Endothelial cell of umbilical vein (primary cell): ENCODE data around the gene WDR31.

Source experiments
- POLR2A ChIP-seq: IDR thresholded peaks from 2 replicates; pipeline ENCODE4 v1.6.1; 2012; ENCODE audit warnings: low read depth, mild to moderate bottlenecking, control low read depth, low read length
- POLR2AphosphoS5 ChIP-seq: IDR thresholded peaks from 2 replicates; pipeline ENCODE4 v1.6.1; 2012; ENCODE audit warnings: low read depth, mild to moderate bottlenecking, control low read depth, low read length, moderate library complexity; ENCODE audit not compliant: insufficient read depth
- TF ChIP-seq, protein P1 (sequence below), 2 donors: IDR thresholded peaks; 1 replicate in 1 of 2; 2 replicates in 1 of 2; pipeline ENCODE4 v1.5.1; 2011; ENCODE audit warnings: low read length in 2 of 2, mild to moderate bottlenecking in 2 of 2, moderate library complexity in 2 of 2, control low read depth in 1 of 2, inconsistent platforms in 1 of 2, low read depth in 1 of 2; ENCODE audit not compliant: insufficient read depth in 1 of 2; ENCODE audit errors: extremely low read depth in 1 of 2

DNA sequence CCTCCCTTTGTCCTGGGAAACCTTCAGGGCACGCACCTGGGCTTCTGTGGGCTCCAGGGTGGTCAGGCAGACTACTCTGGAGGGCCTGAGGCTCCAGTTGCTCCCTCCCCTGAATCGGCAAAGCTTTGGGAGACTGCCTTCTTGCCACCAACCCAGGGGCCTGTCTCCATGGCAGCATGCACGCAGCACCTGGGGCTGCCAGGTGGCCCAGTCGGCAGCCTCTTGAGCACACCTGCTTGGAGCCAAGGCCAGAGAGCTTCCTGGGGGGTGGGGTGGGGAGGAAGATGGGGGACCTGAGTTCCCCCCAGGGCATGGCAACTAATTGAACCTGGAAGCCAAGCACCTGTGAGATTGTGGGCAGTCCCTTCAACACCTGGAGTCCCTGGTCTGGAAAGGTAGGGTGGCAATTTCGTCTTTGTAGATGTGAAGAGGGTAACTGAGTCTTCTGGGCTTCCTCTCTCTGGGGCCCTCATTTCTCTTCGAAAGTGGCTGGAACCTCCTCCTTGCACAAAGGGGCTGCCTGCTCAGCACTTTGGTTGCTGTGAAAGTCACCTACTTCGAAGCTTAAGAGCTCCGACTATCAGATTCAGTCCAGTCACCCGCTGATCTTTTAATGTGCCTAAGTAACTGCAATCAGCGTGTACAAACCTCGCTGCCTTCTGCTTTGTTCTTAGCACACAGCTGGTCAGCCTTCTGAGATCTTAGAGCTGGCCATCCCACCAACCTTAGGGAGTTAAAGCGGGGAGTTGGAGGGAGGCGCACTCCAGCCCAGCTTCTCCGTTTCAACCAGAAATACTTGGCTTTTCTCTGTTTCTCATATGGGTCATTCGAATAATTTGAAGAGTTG lies 40.9 kb downstream of the WDR31 start:
- TF ChIP-seq POLR2AphosphoS5 (no peak), POLR2A (no peak)
- TF ChIP-seq, protein P1, sequence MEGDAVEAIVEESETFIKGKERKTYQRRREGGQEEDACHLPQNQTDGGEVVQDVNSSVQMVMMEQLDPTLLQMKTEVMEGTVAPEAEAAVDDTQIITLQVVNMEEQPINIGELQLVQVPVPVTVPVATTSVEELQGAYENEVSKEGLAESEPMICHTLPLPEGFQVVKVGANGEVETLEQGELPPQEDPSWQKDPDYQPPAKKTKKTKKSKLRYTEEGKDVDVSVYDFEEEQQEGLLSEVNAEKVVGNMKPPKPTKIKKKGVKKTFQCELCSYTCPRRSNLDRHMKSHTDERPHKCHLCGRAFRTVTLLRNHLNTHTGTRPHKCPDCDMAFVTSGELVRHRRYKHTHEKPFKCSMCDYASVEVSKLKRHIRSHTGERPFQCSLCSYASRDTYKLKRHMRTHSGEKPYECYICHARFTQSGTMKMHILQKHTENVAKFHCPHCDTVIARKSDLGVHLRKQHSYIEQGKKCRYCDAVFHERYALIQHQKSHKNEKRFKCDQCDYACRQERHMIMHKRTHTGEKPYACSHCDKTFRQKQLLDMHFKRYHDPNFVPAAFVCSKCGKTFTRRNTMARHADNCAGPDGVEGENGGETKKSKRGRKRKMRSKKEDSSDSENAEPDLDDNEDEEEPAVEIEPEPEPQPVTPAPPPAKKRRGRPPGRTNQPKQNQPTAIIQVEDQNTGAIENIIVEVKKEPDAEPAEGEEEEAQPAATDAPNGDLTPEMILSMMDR (IDR thresholded peaks at IDR 0.05; ENCODE audit: extremely low read depth in 1 of 2, insufficient read depth in 1 of 2, low read depth in 1 of 2, low read length in 2 of 2) = no peak
